ENCODE data around the gene LGR6.
"Not testable (repeated sequence)": the region's sequence is repeated elsewhere in the genome, so short reads cannot be mapped to it uniquely, and the experiment has no call there.

Gene LGR6

DNA sequence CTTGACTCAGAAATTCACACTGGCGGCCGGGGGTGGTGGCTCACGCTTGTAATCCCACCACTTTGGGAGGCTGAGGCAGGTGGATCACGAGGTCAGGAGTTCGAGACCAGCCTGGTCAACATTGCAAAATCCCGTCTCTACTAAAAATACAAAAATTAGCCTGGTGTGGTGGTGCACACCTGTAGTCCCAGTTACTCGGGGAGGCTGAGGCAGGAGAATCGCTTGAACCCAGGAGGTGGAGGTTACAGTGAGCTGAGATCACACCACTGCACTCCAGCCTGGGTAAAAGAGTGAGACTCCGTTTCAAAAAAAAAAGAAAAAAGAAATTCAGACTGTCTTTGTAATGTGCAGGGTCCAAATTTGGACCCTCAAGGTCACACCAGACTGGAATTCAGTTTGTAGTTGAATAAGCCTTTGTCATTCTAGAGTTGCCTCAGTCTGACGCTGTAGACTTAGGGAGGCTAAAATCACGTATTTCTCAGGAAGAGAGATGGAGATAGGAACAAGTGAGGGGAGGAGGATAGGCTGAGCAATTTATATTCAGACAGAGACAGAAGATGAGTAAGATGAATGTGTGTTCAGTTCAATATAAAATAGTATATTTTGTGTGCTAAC lies 159.1 kb downstream of the LGR6 start:
- DNase-seq = not testable (repeated sequence)

DNA sequence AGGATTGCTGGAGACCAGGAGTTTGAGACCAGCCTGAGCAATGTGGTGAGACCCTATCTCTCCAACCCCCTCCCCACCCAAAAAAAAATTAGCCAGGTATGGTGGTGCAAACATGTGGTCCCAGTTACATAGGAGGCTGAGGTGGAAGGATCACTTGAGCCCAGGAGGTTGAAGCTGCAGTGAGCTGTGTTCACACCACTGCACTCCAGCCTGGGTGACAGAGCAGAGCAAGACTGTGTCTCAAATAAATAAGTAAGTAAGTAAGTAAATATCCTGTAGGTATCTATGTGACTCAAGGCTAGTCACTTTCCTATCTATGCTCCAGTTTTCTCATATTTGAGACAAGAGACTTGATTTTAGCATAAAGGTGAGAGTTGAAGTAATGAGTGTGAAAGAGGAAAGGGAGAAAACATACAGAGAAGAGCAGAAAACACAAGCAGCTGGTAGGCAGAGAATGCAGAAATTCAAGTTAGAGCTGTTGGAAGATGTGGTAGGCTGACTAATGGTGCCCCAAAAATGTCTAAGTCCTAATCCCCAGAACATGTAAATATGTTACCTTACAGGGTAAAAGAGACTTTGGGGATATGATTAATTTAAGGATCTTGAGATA lies 162.4 kb downstream of the LGR6 start:
- no peak for DNase-seq

DNA sequence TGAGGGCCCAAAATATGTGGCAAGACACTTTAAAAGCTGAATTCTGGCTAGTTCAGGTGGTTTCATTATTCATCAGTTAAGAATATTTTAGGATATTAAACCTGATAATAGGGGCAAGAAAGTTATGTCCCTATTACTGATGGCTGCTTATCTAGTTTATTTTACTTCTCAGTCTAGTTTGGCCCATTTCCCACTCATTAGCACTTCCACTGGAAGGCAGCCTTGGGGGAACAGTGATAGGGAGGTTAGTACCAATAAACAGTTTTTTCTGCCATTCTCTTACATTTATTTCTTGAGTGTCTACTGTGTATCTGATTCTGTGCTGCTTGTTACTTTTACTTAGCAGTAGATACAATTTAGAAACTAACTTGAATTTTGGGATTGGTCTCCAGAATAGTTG lies 163.9 kb downstream of the LGR6 start:
- no peak for DNase-seq

DNA sequence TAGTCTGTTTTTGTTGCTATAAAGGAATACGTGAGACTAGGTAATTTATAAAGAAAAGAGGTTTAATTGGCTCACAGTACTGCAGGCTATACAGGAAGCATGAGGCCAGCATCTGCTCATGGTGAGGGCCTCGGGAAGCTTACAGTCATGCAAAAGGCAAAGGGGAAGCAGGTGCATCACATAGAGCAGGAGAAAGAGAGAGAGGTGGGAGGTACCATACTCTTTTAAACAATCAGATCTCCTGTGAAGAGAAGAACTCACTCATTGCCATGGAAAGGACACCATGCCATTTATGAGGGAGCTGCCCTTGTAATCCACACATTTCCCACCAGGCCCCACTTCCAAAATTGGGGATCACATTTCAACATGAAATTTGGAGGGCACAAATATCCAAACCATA lies 167.6 kb downstream of the LGR6 start:
- DNase-seq = no peak

DNA sequence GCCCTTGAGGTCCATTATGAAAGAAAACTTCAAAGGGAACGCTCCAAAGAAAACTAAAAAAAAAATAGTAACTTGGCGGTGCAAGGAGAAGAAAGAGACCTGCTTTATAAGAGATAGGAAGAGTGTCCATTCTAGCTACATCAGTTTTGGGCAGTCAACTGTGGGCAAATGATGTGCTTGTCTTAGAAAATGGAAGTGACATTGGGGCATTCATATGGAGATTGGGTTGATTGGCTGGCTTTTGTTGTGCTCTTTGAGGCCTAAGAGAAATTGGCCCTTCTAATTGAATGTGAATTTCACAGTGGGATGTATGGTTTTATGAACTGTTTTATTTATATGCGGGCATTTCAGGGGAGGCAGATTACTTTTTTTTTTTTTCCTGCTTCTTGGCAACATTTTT lies 168.1 kb downstream of the LGR6 start:
- no peak for DNase-seq

DNA sequence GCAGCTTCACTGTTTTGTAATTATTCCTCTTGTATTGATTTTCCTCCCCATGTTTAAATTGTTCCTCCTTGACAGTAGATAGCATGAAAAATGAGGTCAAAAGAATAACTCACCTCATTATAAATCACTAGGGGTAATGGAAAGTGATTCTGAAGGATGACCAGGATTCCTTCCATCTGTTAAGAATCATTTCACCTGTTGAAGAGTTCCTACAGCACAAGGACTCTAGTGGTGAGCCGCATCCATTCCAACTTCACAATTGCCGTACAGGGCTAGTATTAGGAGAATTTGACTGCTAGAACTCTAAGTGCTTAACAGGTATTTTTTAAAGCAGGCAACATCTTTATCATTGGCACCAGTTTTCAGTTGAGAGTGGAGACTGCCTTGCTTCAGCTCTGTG lies 168.6 kb downstream of the LGR6 start:
- DNase-seq = no peak

DNA sequence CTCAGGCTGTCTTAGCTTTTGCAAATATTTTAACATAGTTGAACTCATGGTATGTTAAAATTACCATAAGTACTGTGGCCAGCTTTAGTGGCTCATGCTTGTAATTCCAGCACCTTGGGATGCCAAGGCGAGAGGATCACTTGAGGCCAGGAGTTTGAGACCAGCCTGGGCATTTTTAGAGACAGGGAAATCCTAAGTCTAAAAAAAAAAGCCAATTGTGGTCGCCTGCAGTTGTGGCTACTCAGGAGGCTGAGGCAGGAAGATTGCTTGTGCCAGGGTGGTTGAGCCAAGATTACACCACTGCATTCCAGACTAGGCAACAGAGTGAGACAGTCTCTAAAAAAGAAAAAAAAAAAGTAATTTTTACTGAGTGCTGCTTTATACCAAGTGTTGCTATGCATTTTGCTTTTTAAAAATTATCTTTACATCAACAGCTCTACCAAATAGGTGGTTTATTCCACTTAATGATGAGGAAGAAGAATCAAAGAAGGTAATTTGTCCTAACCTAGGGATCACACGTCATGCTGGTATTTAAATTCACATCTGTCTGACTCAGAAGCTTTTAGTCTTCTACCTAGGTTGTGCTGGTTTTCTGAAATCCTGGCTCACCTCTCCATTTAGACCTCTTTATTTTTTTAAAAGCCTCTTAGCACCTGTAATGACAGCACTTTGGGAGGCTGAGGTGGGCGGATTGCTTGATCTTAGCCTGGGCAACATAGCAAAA lies 171.7 kb downstream of the LGR6 start:
- no peak for DNase-seq

DNA sequence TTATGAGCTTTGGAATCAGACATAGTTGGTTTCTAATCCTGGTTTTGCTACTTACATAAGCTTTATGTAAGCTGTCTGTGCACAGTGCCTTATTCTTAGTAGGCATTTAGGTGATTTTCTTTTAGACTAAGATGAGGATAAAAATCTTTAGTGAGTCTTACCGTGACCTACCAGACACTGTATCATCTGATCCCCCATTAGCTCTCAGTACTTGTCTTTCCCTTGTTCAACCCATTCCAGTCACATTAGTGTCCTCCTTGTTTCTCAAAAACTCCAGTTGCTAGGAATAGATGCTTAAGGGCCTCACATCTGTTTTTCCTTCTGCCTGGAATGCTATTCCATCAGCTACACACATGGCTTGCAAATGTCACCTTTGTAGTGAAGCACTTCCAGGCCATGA lies 173.7 kb downstream of the LGR6 start:
- DNase-seq = no peak
